Measurements from ENCODE around the gene RFLNA. TPM values are rescaled to one million over a fixed set of nuclear protein-coding genes. Genes with fewer than 3 reads are reported as not detected.

RFLNA gene
- total and polyA plus RNA-seq, 5 donors = 0.22 to 0.82 (median 0.61) TPM

DNA sequence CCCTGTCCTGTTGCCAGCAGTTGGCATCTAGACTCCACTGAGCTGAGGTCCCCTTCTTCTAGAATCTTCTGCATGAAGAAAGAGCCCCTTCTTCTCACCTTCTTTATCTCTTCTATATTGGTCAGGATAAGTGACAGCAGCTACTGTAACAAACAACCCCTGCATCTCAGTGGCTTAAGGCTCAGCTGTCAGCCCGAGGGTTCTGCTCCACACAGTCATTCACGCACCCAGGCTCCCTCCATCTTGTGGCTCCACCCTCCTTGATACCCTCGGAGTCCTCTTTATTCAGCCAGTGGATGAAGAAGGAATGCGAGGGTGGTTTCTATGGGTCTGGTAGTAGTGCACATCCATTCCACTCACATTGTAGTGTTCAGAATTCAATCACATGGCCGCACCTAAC lies 10.5 kb upstream of the RFLNA start:
- H3K4me3 ChIP-seq (ENCODE audit: low read length) = no peak overlapping the region
- H3K27ac ChIP-seq (ENCODE audit: low read length) = no peak overlapping the region
- DNase-seq = no peak
- intact Hi-C loops (cut with DNase I) = no loop called here
- no peak for ATAC-seq
- no peaks in the 10 kb centered on the region for H3K9me3 ChIP-seq (ENCODE audit: control insufficient read depth, low read length)
- H3K4me1 ChIP-seq (ENCODE audit: control insufficient read depth, insufficient read depth, low read length) = no peaks in the 10 kb centered on the region
- no peaks in the 10 kb centered on the region for H3K27me3 ChIP-seq (ENCODE audit: control insufficient read depth, insufficient read depth)
- WGBS = 92% methylated on average over 5 of the region's 5 CpGs

DNA sequence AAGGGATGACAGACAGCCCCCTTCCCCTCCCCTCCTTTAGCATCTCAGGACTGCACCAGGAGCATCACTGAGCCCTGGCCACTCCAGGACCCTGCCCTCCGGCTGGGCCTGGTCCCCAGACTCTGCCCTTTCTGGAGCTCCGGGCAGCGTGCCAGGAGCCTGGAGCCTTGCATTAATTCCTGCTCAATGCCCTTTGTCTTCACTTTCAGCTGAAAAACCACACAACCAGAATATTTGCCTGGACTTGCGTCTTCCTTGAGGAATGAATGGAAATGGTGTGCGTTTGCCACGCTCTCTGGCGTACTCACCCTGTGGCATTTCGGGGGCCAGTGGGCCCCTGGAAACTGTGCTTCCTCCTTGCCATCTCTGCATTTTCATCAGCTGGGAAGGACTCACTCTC lies 8.5 kb upstream of the RFLNA start:
- ATAC-seq = no peak
- no peaks in the 10 kb centered on the region for H3K4me1 ChIP-seq (ENCODE audit: control insufficient read depth, insufficient read depth, low read length)
- no peak for DNase-seq
- H3K9me3 ChIP-seq (ENCODE audit: control insufficient read depth, low read length) = no peaks in the 10 kb centered on the region
- no peak overlapping the region for H3K27ac ChIP-seq (ENCODE audit: low read length)
- H3K4me3 ChIP-seq (ENCODE audit: low read length) = no peak overlapping the region
- intact Hi-C loops (cut with DNase I) = no loop called here
- WGBS = 72% methylated on average over 8 of the region's 8 CpGs
- H3K27me3 ChIP-seq (ENCODE audit: control insufficient read depth, insufficient read depth) = no peaks in the 10 kb centered on the region

DNA sequence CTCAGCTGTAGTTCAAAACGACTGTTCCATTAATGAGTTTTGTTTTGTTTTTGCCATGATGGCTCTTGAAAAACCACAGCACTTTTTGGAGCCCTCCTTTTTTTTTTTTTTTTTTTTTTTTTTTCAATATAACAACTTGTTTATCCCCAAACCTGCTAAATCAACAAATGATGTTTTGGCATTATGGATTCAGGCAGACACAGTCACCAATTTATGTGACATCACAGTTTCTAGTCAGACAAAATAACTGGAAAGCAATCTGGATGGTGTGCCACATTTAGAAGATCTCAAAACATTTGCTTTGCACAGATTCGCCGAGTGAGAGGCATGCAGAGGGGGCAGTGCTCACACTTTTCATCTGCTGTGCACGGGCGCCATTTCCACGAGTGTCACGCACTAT lies 7.9 kb upstream of the RFLNA start:
- no peak for ATAC-seq
- no peaks in the 10 kb centered on the region for H3K27me3 ChIP-seq (ENCODE audit: control insufficient read depth, insufficient read depth)
- no peaks in the 10 kb centered on the region for H3K4me1 ChIP-seq (ENCODE audit: control insufficient read depth, insufficient read depth, low read length)
- 80% methylated on average over 7 of the region's 7 CpGs for WGBS
- H3K4me3 ChIP-seq (ENCODE audit: low read length) = no peak overlapping the region
- no peak for DNase-seq
- intact Hi-C loops (cut with DNase I) = no loop called here
- no peak overlapping the region for H3K27ac ChIP-seq (ENCODE audit: low read length)
- no peaks in the 10 kb centered on the region for H3K9me3 ChIP-seq (ENCODE audit: control insufficient read depth, low read length)

DNA sequence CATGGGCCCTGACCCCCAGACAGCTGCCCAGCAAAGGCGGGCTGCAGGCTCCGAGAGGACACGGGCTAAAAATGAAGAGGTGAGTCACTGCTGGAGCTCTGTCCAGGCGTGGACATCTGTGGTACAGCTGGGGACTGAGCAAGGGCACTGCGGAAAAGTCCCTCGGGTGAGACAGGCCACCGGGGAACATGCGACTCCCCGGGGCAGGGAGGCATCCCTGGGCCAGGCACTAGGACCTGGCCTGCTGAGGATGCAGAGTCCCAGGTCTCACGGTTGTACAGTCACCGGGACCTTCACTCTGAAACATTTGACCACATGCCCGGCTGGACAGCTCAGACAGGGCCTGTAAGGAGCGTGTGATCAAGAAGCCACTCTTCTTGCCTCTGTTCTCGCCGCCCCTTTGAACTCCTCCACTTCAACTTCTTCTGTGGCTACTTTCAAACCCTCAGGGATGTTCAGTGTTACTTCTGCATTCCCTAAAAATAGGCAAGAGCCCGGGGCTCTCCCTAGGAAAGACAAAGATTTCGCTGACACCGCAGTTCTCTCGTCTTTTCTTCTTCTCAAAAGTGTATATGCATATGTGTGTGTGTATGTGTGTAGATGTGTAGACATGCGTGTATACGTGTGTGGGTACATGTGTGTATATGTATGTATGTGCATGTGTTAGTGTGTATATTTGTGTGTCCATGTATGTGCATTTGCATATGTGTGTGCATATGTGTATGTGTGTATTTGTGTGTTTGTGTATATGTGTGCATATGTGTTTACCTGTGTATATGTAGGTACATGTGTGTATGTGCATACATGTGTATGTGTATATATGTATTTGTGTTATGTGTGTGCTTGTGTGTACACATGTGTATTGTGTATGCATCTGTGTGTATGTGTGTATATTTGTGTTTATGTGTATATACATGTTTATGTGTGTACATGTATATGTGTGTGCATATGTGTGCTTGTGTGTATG lies 5.0 kb upstream of the RFLNA start:
- ATAC-seq (peak; percentile 55 to 77), DNase-seq (peak in 1 of 3 donors; percentile 55)

DNA sequence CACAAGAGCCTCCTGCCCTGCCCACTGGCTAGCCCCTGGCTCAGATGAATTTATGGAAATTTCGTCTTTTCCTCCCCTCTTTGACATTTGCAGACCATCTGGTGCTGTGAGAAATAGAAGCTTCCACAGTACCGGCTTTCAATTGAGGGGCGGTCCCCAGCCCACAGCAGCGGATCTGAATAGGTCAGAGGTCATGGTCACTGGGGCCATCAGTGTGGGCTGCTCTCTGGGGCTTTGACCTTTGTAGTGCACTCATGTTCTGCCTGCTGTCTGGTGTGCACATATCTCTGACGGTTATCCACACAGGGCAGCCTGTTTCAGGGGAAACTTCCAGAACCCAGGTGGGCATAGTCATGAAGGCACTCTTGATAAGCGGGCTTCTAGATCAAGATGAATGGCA lies 2.5 kb upstream of the RFLNA start:
- WGBS = 82% methylated on average over 6 of the region's 6 CpGs
- Histone ChIP-seq H3K27me3 (ENCODE audit: control insufficient read depth, insufficient read depth) (no peaks in the 10 kb centered on the region), H3K27ac (ENCODE audit: low read length) (no peak overlapping the region), H3K4me3 (ENCODE audit: low read length) (no peak overlapping the region), H3K4me1 (ENCODE audit: control insufficient read depth, insufficient read depth, low read length) (no peaks in the 10 kb centered on the region), H3K9me3 (ENCODE audit: control insufficient read depth, low read length) (no peaks in the 10 kb centered on the region)
- intact Hi-C loops (cut with DNase I) = no loop called here
- DNase-seq (peak in 1 of 3 donors; percentile 41), ATAC-seq (no peak)

More for the DNA sequence above, 5.0 kb upstream of the RFLNA start:
- Histone ChIP-seq H3K4me3 (ENCODE audit: low read length) (no peak overlapping the region), H3K27me3 (ENCODE audit: control insufficient read depth, insufficient read depth) (no peaks in the 10 kb centered on the region), H3K27ac (ENCODE audit: low read length) (no peak overlapping the region), H3K4me1 (ENCODE audit: control insufficient read depth, insufficient read depth, low read length) (no peaks in the 10 kb centered on the region), H3K9me3 (ENCODE audit: control insufficient read depth, low read length) (no peaks in the 10 kb centered on the region)
- 66% methylated on average over 21 of the region's 21 CpGs for WGBS
- intact Hi-C loops (cut with DNase I) = no loop called here

DNA sequence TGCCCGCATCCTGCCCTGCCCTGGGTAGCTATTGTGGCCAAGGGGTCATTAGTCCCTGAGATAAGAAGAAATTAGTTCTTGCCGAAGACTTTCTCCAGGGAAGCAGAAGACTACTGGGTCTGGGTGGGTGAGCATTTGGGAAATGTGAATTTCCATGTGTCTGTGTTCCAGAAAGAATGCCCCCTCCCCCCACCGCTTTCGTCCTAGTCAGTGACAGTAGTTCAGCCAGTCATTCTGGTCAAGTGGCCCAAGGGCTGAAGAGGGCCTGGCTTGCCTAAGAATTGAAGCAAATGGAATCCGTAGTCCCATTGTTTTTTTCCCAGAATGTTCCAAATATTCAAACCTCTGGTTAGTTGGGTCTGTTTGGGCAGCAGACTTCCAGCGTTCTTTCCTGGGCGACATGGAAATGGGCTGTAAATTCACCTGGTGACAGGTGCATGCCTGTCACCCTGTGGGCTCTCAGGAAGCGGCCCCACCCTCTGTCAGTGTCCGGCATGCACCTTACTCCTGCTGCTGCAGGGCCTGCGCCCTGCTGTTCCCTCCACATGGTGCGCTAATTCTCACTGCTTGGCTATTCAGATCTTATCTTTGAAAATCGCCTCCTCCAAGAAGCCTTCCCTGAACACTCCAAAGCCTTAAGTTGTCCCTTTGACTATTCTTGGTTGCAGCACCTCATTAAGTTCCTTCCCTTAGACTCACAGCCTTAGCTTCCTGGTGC lies 1.4 kb upstream of the RFLNA start:
- H3K4me3 ChIP-seq (ENCODE audit: low read length) = no peak overlapping the region
- ATAC-seq (no peak), DNase-seq (peak in 1 of 3 donors; percentile 34)
- WGBS = 85% methylated on average over 12 of the region's 12 CpGs
- intact Hi-C loops (cut with DNase I) = no loop called here
- H3K27ac ChIP-seq (ENCODE audit: low read length) = no peak overlapping the region
- no peaks in the 10 kb centered on the region for H3K4me1 ChIP-seq (ENCODE audit: control insufficient read depth, insufficient read depth, low read length)
- no peaks in the 10 kb centered on the region for H3K9me3 ChIP-seq (ENCODE audit: control insufficient read depth, low read length)
- H3K27me3 ChIP-seq (ENCODE audit: control insufficient read depth, insufficient read depth) = no peaks in the 10 kb centered on the region

DNA sequence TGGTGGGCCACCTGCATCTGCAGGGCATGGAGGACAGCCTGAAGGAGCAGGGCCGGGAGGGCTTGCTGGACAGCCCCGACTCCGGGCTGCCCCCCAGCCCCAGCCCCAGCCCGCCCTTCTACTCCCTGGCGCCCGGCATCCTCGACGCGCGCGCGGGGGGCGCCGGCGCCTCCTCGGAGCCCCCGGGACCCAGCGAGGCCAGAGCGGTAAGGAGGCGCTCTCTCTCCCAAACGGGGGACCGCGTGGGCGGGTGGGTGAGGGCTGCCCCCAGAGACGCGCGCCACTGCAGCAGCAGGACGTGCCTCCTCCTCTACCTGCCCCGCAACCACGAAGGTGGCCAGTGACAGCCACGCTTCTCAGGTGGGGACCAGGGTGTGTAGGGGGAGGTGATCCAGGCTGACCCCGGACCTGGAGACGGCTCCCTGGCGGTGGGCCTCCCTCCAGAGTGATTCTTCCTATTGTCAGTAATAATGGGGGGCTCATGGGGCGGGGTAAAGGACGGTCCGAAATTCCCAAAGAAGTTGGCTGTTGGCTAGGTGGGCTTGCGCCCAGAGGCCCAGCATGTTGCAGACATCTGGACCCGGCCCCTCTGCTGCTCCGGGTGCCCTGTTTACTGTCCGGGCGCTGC lies 652 bp downstream of the RFLNA start:
- no peaks in the 10 kb centered on the region for H3K27me3 ChIP-seq (ENCODE audit: control insufficient read depth, insufficient read depth)
- no peak overlapping the region for H3K27ac ChIP-seq (ENCODE audit: low read length)
- intact Hi-C loops (cut with DNase I) = no loop called here
- WGBS = 5% methylated on average over 42 of the region's 42 CpGs
- no peaks in the 10 kb centered on the region for H3K9me3 ChIP-seq (ENCODE audit: control insufficient read depth, low read length)
- peak overlapping the region; percentile 45 for H3K4me3 ChIP-seq (ENCODE audit: low read length)
- DNase-seq = peak in 1 of 3 donors; percentile 51
- ATAC-seq = no peak
- no peaks in the 10 kb centered on the region for H3K4me1 ChIP-seq (ENCODE audit: control insufficient read depth, insufficient read depth, low read length)

DNA sequence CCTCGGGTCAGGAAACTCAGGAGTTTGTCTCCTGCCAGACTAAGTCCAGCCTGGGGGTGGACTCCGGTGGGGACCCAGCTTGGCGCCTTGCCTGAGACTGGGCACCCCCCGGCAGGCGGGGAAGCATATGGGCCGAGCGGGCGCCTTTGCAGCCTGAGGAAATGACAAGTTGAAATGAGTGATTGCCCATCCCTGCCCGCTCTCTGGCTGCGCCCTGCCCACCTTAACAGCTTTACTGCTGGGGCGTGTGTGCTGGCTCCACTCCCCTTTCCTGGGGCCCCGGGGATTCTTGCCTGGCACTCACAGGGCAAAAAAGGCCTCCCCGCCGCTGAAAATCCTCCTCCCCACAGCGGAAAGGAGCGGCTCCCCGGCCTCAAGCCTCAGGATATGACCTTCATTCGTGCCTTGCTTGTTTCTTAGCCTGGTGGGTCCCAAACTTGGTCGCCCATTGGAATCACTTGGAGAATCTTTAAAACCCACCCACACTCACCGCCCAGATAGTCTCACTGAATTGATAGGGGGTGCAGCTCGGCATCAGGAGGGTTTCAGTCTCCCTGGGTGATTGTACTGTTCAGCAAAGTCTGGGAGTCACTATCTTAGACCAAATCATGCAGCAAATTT lies 1.5 kb downstream of the RFLNA start:
- intact Hi-C loops (cut with DNase I) = no loop called here
- ATAC-seq (no peak), DNase-seq (peak in 1 of 3 donors; percentile 44)
- WGBS = 35% methylated on average over 21 of the region's 21 CpGs
- H3K27me3 ChIP-seq (ENCODE audit: control insufficient read depth, insufficient read depth) = no peaks in the 10 kb centered on the region
- H3K4me3 ChIP-seq (ENCODE audit: low read length) = no peak overlapping the region
- no peak overlapping the region for H3K27ac ChIP-seq (ENCODE audit: low read length)
- no peaks in the 10 kb centered on the region for H3K4me1 ChIP-seq (ENCODE audit: control insufficient read depth, insufficient read depth, low read length)
- no peaks in the 10 kb centered on the region for H3K9me3 ChIP-seq (ENCODE audit: control insufficient read depth, low read length)

DNA sequence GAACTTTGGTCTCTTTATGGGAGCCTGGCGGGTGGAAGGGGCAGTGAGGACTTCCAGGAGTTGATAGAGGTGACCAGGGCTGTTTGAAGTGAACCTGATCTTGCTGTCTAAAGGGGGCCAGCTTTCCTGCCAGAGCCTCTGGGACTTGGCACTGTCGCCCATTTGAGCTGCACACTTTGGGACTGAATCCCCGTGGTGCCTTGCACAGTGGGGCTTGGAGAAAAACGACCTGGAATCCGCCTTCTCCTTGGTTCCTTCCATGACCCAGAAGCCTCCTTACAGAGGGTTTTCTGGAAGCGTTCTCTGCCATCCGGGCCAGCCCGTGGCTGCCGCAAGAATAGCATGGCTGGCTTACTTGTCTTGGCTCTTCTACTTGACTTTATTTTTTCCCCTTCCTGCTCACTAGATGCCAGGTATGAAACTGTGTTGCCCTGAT lies 2.0 kb downstream of the RFLNA start:
- no peaks in the 10 kb centered on the region for H3K4me1 ChIP-seq (ENCODE audit: control insufficient read depth, insufficient read depth, low read length)
- H3K9me3 ChIP-seq (ENCODE audit: control insufficient read depth, low read length) = no peaks in the 10 kb centered on the region
- no peak overlapping the region for H3K27ac ChIP-seq (ENCODE audit: low read length)
- intact Hi-C loops (cut with DNase I) = no loop called here
- WGBS = 61% methylated on average over 9 of the region's 9 CpGs
- no peaks in the 10 kb centered on the region for H3K27me3 ChIP-seq (ENCODE audit: control insufficient read depth, insufficient read depth)
- DNase-seq = peak in 1 of 3 donors; percentile 6
- ATAC-seq = no peak
- H3K4me3 ChIP-seq (ENCODE audit: low read length) = no peak overlapping the region

DNA sequence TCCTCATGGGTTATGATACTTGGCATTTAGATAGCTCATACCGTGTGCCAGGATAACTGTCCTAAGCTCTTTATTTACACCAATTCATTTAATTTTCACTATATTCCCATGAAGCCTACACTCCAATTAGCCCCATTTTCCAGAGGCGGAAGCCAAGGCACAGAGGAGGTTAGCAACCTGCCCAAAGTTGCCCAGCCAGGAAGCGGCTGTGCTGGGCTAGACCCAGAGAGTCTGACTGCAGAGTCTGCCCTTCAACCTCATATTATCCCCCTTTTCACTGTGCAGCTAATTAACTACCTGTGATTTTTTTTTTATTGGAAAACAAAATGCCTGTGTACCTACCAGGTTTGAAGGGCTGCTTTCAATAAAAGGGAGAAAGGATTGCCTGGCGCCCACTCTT lies 2.5 kb downstream of the RFLNA start:
- intact Hi-C loops (cut with DNase I) = no loop called here
- Histone ChIP-seq H3K27ac (ENCODE audit: low read length) (no peak overlapping the region), H3K4me3 (ENCODE audit: low read length) (no peak overlapping the region), H3K4me1 (ENCODE audit: control insufficient read depth, insufficient read depth, low read length) (no peaks in the 10 kb centered on the region), H3K9me3 (ENCODE audit: control insufficient read depth, low read length) (no peaks in the 10 kb centered on the region), H3K27me3 (ENCODE audit: control insufficient read depth, insufficient read depth) (no peaks in the 10 kb centered on the region)
- ATAC-seq (no peak), DNase-seq (peak in 1 of 3 donors; percentile 34)
- WGBS = 84% methylated on average over 4 of the region's 4 CpGs

All from right cardiac atrium (tissue), 5 donors.